Non-pigmented ciliary epithelial cell (primary cell): ENCODE results near the gene DUSP15.
"Not testable (repeated sequence)": the region's sequence is repeated elsewhere in the genome, so short reads cannot be mapped to it uniquely, and the experiment has no call there.

Experiments
- DNase-seq: peaks from one replicate; pipeline ENCODE4 v3.0.0-alpha.2; 2010; ENCODE audit warnings: low read depth

The DUSP15 gene, protein sequence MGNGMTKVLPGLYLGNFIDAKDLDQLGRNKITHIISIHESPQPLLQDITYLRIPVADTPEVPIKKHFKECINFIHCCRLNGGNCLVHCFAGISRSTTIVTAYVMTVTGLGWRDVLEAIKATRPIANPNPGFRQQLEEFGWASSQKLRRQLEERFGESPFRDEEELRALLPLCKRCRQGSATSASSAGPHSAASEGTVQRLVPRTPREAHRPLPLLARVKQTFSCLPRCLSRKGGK

DNA sequence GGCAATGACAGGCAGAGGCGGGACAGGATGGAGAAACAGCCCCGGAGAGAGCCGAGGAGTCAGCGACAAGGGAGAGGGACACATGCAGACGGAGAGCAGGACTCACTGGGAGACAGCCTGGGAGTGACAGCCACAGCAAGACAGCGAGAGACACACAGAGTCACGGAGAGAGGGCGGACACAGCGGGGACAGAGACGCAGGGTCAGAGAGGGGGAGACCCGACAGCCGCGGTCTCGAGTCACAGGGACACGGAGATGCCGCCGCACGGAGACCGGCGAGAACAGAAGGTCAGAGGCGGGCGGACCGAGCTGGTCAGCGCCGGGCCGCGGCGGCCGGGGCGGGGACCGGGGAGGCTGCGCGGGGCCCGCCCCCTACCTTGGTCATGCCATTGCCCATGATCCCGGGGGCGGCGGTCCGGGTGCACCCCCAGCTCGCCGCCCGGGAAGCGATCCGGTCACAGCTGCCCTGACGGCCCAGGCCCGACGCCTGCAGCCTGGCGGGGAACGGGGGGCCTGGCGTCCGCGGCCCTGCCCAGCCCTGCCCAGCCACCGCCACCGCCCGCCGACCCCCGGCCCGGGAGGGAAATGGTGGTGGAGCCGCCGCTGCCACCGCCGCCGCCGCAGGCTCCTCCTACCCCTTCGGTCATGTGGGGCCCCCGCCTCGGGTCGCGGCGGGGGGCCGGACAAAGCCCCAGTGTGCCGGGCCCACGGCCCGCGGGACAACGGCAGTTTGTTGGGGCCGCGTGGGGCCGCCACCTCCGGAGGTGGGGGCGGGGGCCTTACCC lies at the start of gene DUSP15, which contains the start of gene TTLL9:
Gene DUSP15, minus strand, starts transcription at position 586 of the 784 bp plus-strand sequence. Its CDS starts 190 bp downstream, at position 396.
Gene TTLL9, plus strand, starts transcription at position 693 of the 784 bp plus-strand sequence. CDS start 493 bp downstream, outside the sequence.
- no peak for DNase-seq

DNA sequence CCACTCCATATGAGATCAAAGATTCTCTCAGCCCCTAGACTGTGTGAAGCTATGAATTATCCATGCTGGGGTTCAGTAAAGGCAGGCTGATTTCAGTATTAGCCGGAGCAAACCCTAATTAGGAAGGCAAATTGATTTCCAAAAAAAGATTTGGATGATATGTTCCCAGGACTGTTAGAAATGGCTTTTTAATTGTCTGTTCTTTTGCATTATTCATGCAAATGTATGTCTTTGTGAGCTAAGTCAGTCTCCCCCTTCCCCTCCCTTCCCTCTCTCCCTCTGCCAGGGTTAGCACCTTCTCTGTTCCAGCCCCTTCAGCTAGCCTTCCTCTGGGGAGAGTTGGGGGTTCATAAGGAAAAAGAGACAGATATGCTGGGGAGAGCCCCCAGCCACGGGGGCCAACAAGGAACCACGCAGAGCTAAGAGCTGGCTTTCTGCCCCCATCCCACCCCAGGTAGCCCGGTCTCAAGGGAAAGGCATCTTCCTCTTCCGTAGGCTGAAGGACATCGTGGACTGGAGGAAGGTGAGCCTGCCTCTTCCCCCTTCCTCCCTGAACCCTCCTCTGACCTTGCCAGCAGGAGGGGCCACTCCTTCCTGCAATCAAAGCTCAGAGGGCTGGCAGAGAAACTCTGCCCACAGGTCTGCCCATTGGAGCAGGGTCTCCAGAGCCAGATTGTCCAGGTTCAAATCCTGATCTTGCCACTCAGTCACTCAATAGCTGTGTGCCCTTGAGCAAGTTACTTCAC lies 49.3 kb upstream of the DUSP15 start:
- DNase-seq = no peak

DNA sequence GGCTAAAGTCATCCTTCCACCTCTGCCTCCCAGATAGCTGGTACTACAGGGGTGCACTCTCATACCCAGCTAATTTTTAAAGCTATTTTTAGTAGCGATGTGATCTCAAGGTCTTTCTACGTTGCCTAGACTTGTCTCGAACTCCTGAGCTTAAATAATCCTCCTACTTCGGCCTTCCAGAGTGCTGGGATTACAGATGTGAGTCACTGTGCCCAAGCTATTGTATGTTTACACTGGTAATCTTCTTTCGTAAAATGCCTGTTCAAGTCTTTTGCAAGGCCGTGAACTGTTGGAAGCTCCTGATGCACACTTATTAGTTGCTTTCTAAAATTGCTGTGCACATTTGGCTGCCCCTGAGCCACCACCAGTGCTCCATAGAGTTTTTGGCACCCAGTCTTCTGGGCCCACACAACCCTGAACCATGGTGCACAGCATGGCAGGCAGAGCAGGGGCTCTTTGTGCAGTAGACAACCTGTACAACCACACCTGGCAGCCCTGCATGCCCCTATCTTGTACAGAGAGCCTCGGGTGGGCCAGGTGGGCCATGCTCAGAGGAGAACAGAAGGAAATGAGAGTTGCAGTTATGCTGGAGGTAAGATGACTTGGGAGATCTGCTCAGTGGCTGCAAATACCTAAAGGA lies 48.3 kb upstream of the DUSP15 start:
- no peak for DNase-seq

DNA sequence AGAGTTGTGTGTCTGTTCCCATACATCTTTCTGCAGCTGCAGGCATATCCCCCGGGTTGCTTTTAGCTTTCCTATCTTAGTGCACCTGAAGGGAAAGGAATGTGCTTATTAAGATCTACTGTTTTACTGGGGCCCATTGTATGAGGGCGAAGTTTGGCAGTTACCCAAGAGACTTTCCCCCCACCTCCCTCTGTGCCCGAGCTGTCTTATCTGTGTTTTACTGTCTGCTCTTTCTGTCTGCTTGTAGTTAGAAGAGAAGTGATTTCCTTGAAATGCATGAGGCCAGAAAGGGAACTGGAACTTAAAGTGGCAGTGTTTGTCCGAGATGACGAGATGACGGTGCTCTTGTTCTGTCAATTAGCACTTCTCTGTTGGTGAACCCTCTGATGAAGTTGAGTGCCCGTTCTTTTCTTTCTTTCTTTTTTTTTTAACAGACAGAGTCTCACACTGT lies 47.7 kb upstream of the DUSP15 start:
- not testable (repeated sequence) for DNase-seq

DNA sequence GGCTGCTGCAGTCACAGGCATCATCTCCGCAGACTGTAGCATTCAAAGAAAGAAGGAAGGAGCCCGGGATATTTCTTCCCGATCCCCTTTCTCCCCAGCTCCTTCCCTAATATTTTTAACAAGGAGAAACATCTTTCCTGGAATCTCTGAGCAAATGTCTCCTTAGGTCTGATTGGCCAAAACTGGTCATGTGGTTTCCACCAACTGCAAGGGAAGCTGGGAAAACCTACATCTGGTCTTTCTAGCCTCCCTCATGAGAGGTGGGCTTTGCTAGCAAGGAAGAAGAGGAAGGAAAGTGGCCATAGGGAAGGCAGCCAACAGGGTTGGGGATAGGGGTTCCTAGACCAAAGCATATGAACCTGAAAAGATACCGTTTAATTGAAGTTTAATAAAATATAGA lies 46.4 kb upstream of the DUSP15 start:
- DNase-seq = no peak

DNA sequence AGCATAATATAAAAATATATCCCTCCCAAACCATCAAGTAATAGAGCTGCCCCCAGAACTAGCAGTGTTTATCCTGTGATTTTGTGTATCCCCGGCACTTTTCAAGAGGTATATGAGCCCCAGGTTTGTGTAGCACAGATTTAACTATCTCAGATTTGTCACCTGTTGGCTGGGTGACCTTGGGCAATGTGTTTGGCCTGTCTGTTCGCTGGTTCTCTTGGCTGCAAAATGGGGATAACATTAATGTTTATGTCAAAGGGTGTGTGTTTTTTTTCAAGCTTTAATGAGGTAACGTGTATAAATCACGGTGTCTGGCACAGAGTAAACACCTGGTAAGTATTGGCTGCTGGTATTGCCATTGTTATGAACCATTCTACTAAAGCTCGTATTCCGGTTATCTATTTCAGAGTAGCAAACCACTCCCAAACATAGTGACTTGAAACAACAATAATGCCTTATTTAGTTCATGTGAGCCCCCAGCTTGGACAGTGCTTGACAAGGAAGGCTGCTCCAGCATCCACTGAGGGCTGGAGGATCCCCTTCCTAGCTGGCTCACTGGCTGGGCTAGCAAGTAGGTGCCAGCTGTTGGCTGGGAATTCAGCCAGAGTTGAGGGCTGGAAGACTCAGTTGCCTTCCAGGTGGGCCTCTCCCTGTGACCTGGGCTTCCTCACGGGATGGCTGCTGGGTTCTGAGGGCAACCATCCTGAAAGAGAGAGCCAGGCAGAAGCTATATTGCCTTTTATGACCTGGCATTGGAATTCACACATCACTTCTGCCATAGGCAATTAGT lies 45.4 kb upstream of the DUSP15 start:
- no peak for DNase-seq

DNA sequence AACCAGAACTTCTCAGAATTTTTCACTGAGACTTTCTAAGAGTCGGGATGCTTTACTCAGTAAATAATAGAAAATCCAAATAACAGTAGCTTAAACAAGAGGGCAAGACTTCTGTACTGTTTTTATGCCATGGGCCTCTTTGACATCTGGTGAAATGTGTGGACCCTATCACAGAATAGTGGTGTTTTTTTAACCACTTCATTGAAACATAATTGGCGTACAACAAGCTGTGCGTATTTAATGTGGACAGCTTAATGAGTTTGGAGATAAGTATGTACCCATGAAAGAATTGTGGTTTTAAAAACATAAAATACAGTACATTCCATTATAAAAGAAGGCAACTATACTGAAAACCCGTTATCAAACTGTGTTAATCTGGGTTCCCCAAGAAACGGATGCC lies 43.8 kb upstream of the DUSP15 start:
- no peak for DNase-seq

DNA sequence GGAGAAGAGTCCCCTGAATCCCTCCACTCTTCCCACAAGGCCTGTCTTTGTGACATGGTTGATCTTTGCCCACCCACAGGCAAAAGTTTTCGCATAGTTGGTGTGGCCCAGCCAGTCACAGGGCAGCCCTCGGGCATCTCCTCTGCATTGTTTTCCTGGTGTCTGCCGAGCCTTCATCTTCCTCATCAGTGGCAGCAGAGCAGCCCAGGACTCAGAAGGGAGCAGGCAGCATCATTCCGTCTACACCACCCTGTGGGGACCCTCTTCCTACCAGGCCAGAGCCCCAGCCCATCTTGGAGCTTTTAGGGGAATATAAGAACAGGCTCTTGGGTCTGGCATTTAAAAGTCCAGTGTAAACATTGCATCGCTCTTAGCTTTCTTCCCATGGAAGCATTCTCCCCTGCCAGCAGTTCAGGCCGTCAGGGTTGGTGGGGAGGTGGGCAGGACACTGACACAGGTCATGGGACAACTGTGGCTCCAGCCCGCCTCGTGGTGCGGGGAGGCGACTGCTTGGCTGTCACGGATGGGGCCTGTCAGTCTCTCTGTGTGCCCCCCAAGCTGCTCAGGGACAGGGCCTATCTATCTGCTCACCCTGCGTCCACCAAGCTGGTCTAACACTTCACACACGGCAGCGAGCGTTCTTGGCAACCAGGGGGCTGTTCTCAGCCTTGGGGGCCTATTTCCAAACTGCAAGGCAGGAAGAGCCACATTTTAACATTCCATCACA lies 43.3 kb upstream of the DUSP15 start:
- DNase-seq = no peak

DNA sequence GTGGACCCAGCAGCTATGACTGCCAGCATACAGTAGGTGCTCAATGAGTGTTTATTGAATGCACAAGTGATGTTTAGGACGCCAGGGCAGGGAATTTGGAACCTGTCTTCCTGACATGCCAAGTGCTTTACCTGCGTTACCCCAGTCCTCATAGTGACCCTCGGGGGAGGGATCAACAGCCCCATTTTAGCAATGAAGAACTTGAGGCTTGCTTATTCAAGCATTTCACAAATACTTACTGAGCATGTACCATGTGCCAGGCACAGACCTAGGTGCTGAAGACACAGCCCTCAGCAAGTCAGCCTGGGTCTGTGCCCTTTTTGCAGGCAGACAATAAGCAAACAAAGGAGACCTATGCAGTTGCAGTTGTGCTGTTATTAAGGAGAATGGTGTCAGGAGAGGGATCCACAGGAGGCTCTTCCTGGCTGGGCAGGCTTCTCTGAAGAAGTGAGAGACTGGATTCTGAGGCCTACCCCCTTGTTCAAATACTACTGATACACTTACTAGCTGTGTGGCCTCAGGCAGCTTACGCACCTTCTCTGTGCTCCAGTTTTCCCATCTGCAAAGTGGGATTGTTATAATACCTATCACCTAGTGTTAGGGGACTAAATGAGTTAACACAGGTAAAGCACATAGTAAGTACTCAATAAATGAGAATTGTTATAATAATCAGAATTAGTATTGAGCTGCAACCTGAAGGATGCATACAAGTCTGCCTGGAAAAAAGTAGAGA lies 39.9 kb upstream of the DUSP15 start:
- DNase-seq = no peak

DNA sequence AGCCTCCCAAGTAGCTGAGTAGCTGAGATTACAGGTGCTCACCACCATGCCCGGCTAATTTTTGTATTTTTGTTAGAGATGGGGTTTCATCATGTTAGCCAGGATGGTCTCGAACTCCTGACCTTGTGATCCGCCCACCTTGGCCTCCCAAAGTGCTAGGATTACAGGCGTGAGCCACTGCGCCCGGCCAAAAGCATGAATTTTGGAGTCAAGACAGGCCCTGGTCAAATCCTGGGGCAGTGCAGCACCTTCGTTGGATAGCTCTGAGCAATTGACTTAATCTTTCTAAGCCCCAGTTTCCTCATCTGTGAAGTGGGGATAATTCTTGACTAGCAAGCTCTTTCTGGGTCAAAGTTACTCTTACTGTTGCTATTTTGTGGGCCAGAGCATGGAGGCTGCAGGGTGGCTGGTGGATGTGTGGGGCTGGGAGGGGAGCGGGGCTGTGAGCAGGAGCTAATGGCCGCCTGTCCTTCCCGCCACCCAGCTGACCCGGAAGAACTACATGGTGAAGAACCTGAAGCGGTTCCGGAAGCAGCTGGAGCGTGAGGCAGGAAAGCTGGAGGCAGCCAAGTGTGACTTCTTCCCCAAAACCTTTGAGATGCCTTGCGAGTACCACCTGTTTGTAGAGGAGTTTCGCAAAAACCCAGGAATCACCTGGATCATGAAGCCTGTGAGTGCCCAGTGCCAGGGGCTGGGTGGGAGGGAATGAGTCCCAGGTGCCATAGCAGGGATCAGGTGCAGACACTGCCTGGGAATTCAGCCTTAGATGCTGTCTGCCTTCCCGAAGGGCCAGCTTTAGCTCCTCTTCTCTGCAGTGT lies 39.1 kb upstream of the DUSP15 start:
- no peak for DNase-seq

DNA sequence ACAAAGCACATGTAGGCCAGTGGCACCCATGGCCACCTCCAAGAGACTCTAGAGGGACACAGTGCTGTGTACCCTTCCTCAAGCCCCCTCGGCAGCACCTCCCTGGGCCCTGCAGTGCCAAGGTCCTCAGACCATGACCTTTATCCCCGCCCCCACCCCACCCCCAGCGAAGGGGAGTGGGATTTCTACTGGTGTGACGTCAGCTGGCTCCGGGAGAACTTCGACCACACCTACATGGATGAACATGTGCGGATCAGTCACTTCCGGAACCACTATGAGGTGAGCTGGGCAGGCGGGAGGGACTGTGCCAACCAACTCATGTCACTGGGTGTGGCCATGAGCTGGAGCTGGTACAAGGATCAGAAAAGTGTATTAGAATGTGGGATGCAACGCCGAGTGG lies 38.1 kb upstream of the DUSP15 start:
- no peak for DNase-seq

DNA sequence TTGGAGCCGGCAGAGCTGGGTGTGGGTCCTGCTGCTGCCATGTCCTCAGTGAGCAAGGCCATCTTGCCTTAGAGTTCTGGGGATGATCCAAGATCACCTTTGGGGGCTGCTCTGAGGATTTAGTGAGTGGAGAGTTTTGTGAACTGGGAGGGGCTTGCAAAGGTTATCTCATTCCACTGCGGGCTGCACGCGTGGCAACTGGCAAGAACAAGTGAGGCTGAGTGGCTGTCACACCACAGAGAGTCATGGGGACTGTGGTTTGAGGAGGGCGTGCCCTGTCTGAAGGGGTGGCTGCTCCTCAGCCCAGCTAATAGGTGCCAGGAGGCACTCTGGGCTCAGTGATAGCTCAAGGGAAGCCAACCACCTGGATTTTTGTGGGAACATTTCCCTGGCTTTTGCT lies 37.7 kb upstream of the DUSP15 start:
- no peak for DNase-seq

DNA sequence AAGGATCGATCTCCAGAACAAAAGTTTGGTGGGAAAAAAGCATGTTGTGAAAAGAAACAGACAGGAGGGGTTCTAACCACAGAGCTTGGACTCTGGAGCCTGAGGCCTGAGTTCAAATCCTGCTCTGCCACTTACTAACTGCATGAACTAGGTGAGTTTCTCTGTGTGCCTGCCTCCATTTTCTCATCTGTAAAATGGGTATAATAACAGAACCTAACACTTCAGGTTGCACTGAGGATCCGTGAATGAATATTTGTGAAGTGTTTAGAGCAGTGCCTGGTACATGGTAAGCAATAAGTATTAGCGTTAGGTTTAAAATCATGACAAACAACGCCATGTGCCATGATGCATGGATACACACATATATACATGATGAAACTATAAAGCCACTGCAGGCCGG lies 36.7 kb upstream of the DUSP15 start:
- no peak for DNase-seq

DNA sequence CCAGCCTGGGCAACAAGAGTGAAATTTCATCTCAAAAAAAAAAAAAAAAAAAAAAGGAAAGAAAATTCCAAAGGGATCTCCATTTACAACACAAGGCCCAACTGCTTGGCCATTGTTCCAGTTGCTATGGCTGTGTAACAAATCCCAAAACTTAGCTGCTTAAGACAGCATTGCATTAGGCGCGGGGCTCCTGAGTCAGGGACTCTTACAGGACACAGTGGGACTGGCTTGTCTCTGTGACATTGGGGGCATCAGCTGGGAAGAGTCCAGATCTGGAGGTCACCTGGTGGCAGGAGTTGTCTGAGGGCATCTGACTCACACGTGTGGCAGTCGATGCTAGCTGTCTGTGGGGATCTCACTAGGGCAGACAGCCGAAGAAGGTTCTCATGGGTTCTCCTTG lies 35.7 kb upstream of the DUSP15 start:
- no peak for DNase-seq

DNA sequence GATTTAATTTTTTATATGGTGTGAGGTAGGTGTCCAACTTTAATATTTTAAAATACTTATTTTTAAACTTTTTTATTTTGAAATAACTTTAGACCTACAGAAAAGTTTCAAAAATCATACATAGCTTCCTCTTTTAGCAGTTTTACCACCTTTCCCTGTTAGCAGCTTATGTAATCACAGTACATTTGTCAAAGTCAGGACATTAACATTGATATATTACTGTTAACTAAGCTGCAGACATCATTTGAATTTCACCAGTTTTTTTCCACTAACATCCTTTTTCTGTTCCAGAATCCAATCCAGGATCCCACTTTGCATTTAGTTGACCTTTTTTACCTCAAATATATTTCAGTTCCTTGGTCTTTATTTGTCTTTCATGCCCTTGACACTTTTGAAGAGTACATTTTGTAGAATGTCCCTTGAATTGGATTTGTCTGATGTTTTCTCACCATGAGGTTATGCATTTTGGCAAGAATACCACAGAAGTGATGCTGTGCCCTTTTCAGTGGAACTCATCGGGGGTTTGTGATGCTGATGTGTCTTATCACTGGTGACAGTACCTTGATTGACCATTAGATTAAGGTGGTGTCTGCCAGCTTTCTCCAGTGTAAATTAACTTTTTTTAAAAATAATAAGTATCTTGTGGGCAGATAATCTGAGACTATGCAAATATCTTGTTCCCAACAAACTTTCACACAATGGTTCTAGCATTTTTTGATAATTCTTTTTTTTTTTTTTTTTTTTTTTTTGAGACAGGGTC lies 33.5 kb upstream of the DUSP15 start:
- no peak for DNase-seq

DNA sequence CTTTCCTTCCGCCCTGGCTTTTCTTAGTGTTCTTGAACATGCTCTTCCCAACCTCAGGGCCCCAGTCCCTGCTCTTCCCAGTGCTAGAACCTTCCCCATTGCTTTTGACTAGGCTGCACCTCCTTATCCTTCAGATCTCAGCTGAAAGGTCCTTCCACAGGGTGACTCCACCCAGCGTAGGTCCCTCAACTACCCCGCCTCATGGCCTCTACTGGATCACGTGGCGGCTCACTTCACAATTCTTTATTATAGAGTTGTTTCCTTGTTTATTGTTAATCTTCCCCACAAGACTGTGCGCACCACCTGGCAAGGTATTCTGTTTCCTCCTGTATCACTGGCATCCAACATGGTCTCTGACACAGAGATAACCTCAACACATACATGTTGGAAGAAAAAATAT lies 31.3 kb upstream of the DUSP15 start:
- no peak for DNase-seq

DNA sequence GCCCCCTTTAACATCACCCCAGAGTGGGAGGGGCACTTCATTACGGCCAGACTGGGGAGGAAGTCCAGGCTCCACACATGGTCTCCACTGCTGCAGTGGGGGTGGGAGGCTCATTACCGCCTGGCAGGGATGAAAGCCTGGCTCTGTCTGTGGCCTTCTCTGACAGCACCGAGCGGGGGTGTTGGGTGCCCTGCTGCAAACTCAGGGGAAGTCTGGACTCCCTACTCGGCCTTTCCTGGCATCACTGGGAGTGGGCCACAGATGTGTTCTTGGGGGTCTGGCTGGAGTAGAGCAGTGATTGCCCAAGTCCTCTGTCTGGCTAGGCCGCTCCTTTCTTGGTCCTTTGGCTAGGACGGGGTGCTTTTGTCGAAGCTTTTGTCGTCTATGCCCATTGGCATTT lies 27.2 kb upstream of the DUSP15 start:
- DNase-seq = no peak

DNA sequence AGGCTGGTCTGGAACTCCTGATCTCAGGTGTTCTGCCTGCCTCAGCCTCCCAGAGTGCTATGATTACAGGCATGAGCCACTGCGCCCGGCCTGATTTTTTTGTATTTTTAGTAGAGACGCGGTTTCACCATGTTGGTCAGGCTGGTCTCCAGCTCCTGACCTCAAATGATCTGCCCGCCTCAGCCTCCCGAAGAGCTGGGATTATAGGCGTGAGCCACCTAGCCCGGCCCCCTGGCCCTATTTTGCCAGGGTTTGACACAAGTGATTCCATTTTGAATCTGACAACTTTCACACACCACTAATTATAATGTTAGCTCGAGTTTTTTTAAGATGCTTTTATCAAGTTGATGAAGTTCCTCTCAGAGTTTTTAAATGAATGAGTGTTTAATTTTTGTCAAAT lies 25.7 kb upstream of the DUSP15 start:
- DNase-seq = no peak
